ENCODE data around the gene VWA8.
"Not testable (repeated sequence)": the region's sequence is repeated elsewhere in the genome, so short reads cannot be mapped to it uniquely, and the experiment has no call there.

Gene VWA8

DNA sequence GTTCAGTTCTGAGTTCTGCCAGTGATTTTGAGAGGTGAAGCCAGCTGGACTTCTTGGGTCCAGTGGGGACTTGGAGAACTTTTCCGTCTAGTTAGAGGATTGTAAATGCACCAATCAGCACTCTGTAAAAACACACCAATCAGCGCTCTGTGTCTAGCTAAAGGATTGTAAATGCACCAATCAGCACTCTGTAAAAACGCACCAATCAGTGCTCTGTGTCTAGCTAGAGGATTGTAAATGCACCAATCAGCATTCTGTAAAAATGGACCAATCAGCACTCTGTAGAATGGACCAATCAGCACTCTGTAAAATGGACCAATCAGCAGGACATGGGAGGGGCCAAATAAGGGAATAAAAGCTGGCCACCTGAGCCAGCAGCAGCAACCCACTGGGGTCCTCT, 418.1 kb downstream of the VWA8 start:
- not testable (repeated sequence) for H3K9me3 ChIP-seq (ENCODE audit: low read length); H3K27ac ChIP-seq (ENCODE audit: low read depth, low read length); H3K4me1 ChIP-seq (ENCODE audit: insufficient read depth, low read length); H3K36me3 ChIP-seq (ENCODE audit: insufficient read depth, low read length); H3K9ac ChIP-seq (ENCODE audit: low read length); H3K4me3 ChIP-seq (ENCODE audit: low read depth in 1 of 2, low read length in 2 of 2); H3K27me3 ChIP-seq (ENCODE audit: control insufficient read depth in 1 of 2, insufficient read depth in 2 of 2, low read length in 2 of 2)

DNA sequence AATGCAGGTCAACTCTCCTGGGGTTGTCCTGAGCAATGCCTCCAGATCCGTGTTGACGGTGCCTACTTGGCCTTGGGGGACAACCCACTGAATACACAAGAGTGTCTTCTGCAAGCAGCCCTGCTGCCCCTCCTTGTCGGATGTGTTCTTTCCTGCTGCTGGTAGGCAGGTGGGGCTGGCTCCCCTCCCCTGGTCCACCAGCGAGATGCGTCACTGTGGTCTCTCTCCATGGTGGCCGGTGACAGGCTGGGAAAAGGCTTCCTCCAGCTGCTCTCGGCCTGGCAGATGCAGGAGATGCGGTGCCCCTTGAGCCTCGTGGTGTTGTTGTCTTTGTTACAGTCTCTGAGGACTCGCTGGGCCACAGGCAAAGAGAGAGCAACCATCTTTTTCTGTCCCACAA, 418.6 kb downstream of the VWA8 start:
- Histone ChIP-seq H3K4me1 (ENCODE audit: insufficient read depth, low read length) (no peaks in the 10 kb centered on the region), H3K9me3 (ENCODE audit: low read length) (no peaks in the 10 kb centered on the region), H3K9ac (ENCODE audit: low read length) (no peak overlapping the region), H3K27me3 (ENCODE audit: control insufficient read depth in 1 of 2, insufficient read depth in 2 of 2, low read length in 2 of 2) (no peaks in the 10 kb centered on the region), H3K36me3 (ENCODE audit: insufficient read depth, low read length) (no peaks in the 10 kb centered on the region), H3K27ac (ENCODE audit: low read depth, low read length) (no peak overlapping the region), H3K4me3 (ENCODE audit: low read depth in 1 of 2, low read length in 2 of 2) (no peak overlapping the region)

DNA sequence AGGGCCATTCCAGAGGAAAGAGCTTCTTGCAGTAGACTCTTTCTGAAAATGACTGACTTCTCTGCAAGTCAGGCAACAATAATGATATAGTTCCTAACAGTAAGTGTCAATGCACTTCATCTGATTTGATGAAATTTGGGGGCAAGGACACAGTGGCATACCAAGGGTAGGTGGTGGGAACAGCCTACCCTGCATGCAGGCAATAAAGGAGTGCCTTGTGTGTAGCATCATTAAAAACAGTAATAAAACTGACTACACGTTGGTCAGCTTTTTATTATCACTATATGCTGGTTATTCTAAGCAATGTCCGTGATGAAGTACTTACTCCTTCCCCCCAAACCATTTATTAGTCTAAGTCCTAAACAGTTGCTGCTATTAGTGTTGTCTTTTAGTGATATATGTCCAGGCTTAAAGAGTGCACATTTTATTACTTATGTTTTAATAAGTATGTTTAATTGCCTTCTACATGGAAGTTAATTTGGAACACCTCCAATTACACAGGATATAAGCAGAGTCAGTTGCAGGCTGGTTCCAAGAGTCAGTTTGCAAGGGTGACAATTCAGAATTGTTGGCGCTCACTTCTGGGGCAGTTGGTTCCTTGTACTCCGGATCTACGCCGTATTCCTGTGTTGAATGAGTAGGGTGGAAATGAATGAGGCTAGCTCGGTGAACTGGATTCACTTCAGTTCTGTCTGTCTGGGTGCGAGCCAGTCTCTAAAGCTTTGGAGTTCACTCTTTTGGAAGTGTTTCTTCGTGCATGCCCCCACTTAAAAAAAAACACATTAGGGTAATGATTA, 419.6 kb downstream of the VWA8 start:
- H3K4me3 ChIP-seq (ENCODE audit: low read depth in 1 of 2, low read length in 2 of 2): no peak overlapping the region
- H3K9ac ChIP-seq (ENCODE audit: low read length): no peak overlapping the region
- H3K27ac ChIP-seq (ENCODE audit: low read depth, low read length): no peak overlapping the region

DNA sequence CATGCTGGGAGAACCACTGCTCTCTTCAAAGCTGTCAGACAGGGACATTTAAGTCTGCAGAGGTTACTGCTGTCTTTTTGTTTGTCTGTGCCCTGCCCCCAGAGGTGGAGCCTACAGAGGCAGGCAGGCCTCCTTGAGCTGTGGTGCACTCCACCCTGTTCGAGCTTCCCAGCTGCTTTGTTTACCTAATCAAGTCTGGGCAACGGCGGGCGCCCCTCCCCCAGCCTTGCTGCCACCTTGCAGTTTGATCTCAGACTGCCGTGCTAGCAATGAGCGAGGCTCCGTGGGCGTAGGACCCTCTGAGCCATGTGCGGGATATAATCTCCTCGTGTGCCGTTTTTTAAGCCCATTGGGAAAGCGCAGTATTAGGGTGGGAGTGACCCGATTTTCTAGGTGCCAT, 420.7 kb downstream of the VWA8 start:
- not testable (repeated sequence) for H3K4me1 ChIP-seq (ENCODE audit: insufficient read depth, low read length); H3K4me3 ChIP-seq (ENCODE audit: low read depth in 1 of 2, low read length in 2 of 2); H3K27ac ChIP-seq (ENCODE audit: low read depth, low read length); H3K27me3 ChIP-seq (ENCODE audit: control insufficient read depth in 1 of 2, insufficient read depth in 2 of 2, low read length in 2 of 2); H3K9ac ChIP-seq (ENCODE audit: low read length); H3K36me3 ChIP-seq (ENCODE audit: insufficient read depth, low read length); H3K9me3 ChIP-seq (ENCODE audit: low read length)

More for the DNA sequence above, 419.6 kb downstream of the VWA8 start:
- Histone ChIP-seq H3K9me3 (ENCODE audit: low read length) (no peaks in the 10 kb centered on the region), H3K4me1 (ENCODE audit: insufficient read depth, low read length) (no peaks in the 10 kb centered on the region), H3K36me3 (ENCODE audit: insufficient read depth, low read length) (no peaks in the 10 kb centered on the region), H3K27me3 (ENCODE audit: control insufficient read depth in 1 of 2, insufficient read depth in 2 of 2, low read length in 2 of 2) (no peaks in the 10 kb centered on the region)

DNA sequence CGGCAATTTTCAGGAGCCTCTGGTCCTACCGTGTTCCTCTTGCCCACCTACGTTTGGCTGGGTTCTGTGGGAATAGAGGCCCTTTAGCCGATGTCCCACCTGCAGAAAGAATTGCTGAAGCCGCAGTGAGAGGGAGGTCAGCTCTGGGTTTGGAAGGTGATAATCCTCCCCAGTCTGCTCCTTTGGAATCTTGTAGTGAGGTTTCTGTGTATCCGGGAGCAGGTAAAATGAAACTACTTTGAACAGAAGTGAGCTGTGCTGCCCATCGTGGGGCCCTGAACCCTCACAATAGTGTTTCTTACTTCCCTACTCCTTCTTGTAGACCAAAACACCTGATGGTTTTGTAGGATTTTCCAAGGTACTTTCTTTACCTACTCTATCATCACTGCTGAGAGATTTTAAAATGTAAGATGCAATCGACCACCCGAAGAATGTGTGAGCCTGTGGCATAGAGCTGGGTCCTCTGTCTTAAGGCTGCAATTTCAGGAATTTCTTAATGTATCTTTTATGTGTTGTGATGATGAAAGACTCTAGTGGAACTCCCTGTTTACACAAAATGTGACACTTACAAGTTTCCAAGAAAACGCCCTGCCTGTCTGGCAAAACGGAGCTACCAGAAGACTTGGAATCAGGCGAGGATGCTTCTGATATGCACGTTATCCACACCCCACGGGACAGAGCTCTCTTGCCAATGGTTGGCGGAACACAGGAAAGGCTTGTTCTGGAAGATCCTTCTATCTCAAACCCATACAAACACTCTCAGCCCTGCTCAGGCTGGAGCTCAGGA, 427.4 kb downstream of the VWA8 start:
- H3K36me3 ChIP-seq (ENCODE audit: insufficient read depth, low read length): no peaks in the 10 kb centered on the region
- H3K27ac ChIP-seq (ENCODE audit: low read depth, low read length): no peak overlapping the region
- H3K4me1 ChIP-seq (ENCODE audit: insufficient read depth, low read length): no peaks in the 10 kb centered on the region
- no peak overlapping the region for H3K4me3 ChIP-seq (ENCODE audit: low read depth in 1 of 2, low read length in 2 of 2)
- H3K9me3 ChIP-seq (ENCODE audit: low read length): no peaks in the 10 kb centered on the region
- H3K27me3 ChIP-seq (ENCODE audit: control insufficient read depth in 1 of 2, insufficient read depth in 2 of 2, low read length in 2 of 2): no peaks in the 10 kb centered on the region
- H3K9ac ChIP-seq (ENCODE audit: low read length): no peak overlapping the region

DNA sequence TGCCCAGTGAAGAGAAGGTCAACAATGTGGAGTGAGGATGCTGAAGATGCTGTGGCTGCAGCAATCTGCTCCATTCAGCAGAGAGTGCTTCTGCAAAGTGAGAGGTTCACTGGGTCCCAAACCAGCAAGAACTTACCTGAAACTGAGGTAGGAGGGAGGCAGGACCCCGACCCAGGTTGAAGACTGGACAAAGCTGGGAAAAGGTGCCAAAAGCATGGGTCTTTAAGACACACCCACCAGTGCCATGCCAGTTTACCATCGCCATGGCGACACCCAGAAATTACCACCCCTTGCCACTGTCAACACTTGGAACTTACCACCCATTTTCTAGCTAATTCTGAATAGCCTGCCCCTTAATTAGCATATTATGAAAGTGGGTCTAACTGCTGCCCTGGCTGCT, 432.9 kb downstream of the VWA8 start:
- H3K27ac ChIP-seq (ENCODE audit: low read depth, low read length): no peak overlapping the region
- H3K27me3 ChIP-seq (ENCODE audit: control insufficient read depth in 1 of 2, insufficient read depth in 2 of 2, low read length in 2 of 2): no peaks in the 10 kb centered on the region
- no peaks in the 10 kb centered on the region for H3K4me1 ChIP-seq (ENCODE audit: insufficient read depth, low read length)
- no peaks in the 10 kb centered on the region for H3K9me3 ChIP-seq (ENCODE audit: low read length)
- H3K9ac ChIP-seq (ENCODE audit: low read length): no peak overlapping the region
- H3K4me3 ChIP-seq (ENCODE audit: low read depth in 1 of 2, low read length in 2 of 2): no peak overlapping the region
- H3K36me3 ChIP-seq (ENCODE audit: insufficient read depth, low read length): no peaks in the 10 kb centered on the region

DNA sequence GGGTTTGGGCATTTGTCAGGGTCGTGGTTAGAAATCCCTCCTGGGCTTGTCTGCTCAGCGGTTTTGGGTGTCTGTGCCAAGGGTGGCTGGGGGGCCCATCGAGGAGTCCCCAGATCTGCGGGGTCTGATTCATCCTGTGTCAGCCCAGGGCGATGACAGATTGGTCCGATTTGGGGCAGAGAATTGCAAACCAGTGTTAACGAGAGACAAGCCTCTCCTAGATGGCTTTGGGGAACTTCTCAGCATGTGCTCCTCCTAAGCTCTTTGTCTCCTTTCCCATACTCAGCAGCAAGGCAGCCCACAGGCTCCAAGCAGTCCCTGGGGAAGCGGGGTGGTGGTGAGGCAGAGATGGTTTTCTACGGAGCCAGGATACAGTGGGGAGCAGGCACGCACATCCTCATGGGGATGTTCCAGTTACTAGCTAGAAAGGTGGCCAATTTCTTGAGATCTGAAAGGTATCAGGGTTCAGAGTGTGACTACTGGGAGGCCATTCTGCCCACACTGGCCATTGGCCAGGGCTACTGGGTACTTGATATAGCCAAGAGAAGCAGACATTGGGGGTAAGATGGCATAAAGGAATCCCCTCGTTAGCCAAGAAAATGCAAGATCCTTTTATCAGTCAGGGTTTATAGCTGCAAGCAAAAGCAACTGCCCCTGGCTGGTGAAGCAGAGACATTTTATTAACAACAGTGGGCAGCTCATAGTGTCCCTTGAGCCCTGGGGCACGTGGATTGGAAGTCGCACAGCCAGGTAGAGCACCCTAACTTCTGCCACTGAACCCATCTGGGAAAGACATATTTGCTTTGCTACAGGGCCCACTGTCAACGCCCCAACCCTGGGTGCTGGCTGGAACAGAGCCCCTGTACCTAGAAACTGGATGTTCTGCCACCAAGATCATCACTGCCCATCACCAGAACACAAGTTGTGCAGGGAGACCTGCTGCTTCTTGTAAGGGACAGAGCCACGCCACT, 440.0 kb downstream of the VWA8 start:
- Histone ChIP-seq H3K27me3 (ENCODE audit: control insufficient read depth in 1 of 2, insufficient read depth in 2 of 2, low read length in 2 of 2) (no peaks in the 10 kb centered on the region), H3K27ac (ENCODE audit: low read depth, low read length) (no peak overlapping the region), H3K4me1 (ENCODE audit: insufficient read depth, low read length) (no peaks in the 10 kb centered on the region), H3K4me3 (ENCODE audit: low read depth in 1 of 2, low read length in 2 of 2) (no peak overlapping the region), H3K36me3 (ENCODE audit: insufficient read depth, low read length) (no peaks in the 10 kb centered on the region), H3K9ac (ENCODE audit: low read length) (no peak overlapping the region), H3K9me3 (ENCODE audit: low read length) (no peaks in the 10 kb centered on the region)

DNA sequence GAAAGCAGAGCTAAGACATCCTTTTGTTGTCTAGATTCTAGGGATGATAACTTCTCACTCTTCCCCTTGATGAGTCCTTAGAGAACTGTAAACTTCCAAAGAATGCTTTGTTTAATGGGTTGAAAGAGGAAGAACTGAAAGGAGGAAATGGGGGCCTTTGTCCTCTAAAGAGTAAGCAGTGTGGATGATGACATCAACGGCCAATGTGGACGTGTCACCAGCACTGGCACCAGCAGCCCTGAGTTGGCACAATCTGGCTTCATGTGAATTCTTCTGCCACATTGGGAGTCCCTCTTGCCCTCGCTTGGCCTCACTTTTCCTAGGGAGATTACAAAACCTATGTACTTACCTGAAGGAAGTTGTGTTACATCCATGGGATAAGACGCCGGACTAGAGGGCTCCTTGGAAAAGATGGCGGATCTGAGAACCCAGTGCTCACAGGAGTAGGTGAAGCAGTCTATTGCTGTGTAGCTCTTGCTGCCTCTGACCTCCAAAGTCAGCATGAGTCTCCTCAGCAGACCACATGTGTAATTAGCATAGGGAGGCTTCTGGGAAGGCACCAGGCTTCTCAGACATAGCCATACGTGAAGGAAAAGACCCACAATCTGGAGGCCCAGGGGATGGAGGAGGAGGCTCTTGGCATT, 440.8 kb downstream of the VWA8 start:
- no peaks in the 10 kb centered on the region for H3K9me3 ChIP-seq (ENCODE audit: low read length)
- no peak overlapping the region for H3K9ac ChIP-seq (ENCODE audit: low read length)
- H3K36me3 ChIP-seq (ENCODE audit: insufficient read depth, low read length): no peaks in the 10 kb centered on the region
- H3K4me1 ChIP-seq (ENCODE audit: insufficient read depth, low read length): no peaks in the 10 kb centered on the region
- H3K27ac ChIP-seq (ENCODE audit: low read depth, low read length): no peak overlapping the region
- H3K27me3 ChIP-seq (ENCODE audit: control insufficient read depth in 1 of 2, insufficient read depth in 2 of 2, low read length in 2 of 2): no peaks in the 10 kb centered on the region
- H3K4me3 ChIP-seq (ENCODE audit: low read depth in 1 of 2, low read length in 2 of 2): no peak overlapping the region

Data from muscle layer of colon (tissue), 2 donors.